Limb (tissue), 2 donors: ENCODE results near the gene CNOT10.
"Not testable (repeated sequence)": the region's sequence is repeated elsewhere in the genome, so short reads cannot be mapped to it uniquely, and the experiment has no call there.

Experiments
- DNase-seq, 2 donors: peaks; one replicate each; pipeline ENCODE4 v3.0.0-alpha.2; 2016; ENCODE audit errors: extremely low spot score in 2 of 2

Gene CNOT10

DNA sequence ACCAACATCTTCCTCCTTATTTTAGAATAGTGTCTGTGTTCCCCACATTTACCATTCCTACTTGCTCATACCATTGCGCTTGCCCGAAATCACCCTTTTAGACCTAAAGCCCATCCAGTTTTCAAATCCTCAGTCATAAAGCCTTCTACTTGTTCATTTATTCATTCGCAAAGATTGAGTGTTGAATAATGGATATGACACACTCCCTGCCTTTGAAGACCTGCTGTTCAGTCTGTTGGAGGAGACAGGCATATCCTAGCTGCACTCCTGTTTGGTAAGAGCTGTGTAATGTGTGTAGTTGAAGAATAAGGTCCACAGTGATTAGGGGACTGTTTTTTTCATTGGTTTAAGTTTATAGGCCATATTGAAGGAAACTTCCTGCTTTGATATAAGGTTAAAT lies 1.7 kb downstream of the CNOT10 start:
- no peak for DNase-seq

DNA sequence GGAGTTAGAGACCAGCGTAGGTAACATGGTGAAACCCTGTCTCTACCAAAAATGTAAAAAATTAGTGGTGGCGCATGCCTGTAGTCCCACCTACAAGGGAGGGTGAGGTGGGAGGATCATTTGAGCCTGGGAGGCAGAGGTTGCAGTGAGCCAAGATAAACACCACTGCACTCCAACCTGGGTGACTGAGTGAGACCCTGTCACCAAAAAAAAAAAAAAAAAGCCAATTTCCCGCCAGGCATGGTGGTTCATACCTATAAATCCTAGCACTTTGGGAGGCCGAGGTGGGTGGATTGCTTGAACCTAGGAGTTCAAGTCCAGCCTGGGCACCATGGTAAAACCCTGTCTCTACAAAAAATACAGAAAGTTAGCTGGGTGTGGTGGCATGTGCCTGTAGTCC lies 6.9 kb downstream of the CNOT10 start:
- no peak for DNase-seq

DNA sequence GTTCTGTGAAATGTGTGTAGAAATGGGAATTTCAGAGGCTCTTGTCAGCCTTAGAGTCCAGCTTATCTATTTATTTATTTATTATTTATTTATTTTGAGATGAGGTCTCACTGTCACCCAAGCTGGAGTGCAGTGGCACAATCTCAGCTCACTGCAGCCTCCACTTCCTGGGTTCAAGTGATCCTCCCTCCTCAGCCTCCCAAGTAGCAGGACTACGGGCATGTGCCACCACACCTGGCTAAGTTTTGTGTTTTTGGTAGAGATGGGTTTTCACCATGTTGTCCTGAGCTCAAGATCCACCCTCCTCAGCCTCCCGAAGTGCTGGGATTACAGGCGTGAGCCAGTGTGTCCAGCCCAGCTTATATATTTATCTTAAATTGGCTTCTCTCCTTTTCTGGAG lies 11.5 kb downstream of the CNOT10 start:
- DNase-seq, result no peak

DNA sequence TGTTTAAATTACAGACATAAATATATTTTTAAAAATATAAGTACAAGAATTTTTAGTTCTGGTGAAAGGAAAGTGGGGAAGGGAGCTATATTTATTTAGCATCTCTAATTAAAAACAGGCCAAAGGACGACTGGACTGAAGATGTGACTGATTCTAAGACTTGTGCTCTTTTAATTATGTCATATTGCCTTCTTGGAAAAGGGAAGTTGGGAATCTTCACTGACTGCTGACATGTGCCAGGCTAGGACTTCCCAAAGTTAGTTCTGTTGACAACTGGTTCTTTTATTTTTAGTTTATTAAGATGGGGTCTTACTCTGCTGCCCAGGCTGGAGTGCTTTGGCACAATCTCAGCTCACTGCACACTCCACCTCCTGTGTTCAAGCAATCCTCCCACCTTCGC lies 13.5 kb downstream of the CNOT10 start:
- no peak for DNase-seq

DNA sequence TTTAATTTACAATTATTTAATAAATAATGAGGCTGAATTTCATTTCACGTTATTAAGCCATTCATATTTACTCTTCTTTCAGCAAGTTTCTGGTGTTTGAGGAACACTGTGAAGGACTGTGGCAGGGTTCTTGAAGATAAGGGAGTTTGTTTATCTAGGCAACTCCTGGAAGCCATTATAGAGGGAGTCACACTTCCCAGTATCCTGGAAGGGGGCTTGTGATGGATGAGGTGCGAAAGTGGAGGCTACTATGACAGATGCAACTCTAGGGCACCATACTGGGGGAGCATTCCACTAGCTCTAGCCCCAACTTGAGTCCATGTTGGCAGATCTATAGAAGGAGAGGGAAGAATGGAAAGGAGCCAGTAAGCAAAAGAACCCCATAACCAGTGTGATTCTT lies 14.4 kb downstream of the CNOT10 start:
- no peak for DNase-seq

DNA sequence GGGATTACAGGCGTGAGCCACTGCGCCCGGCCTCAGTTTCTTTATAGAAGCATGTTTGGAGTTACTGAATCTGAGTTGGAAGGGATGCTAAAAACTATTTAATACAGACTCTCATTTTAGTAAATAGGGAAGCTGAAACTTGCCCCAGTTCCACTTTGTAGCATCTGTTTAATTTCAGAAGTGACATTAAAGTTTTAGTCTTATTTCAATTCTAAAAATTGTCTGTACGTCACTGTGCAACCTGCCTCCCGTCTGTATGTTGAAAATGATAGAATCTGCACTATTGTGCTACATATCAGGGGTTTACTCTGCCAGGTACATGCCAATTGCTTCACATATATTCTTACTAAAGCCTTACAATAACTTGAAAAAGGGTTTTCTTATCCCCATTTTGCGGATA lies 15.3 kb downstream of the CNOT10 start:
- DNase-seq, result no peak

DNA sequence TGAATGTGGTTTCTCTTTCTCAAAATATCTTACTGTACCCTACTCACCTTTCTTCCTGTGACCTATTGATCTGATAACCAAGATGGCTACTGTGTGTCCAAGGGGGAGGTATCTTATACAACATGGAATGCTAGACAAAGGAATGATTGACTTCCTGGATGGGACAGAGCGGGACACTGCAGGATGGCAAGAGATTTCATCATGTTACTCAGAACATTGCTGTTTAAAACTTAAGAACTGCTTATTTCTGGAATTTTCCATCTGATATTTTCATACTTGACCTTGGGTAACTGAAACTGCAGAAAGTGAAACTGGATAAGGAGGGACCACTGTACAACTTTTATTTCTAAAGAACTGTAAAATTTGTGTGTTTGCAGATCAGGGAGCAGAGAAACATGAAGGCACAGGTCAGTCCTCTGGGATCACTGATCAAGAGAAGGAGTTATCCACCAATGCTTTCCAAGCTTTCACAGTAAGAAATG lies 18.5 kb downstream of the CNOT10 start:
- no peak for DNase-seq

DNA sequence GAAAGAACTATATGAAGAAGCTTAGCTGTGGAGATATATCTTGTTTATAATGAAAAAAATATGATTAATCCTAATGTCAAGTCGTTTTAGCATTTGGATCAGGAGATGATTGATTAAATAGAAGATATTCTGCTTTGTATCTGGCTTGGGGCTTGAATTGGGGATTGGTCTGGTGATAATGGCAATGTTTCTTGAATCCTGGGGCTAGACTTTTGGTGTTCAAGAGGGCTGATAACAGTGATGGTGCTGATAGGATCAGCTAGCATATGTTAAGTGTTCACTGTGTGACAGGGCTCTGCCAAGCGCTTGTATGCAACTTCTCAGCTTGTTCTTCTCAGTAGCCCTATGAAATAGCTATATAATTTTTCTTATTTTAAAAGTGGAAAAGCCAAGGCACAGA lies 20.2 kb downstream of the CNOT10 start:
- DNase-seq, result no peak

DNA sequence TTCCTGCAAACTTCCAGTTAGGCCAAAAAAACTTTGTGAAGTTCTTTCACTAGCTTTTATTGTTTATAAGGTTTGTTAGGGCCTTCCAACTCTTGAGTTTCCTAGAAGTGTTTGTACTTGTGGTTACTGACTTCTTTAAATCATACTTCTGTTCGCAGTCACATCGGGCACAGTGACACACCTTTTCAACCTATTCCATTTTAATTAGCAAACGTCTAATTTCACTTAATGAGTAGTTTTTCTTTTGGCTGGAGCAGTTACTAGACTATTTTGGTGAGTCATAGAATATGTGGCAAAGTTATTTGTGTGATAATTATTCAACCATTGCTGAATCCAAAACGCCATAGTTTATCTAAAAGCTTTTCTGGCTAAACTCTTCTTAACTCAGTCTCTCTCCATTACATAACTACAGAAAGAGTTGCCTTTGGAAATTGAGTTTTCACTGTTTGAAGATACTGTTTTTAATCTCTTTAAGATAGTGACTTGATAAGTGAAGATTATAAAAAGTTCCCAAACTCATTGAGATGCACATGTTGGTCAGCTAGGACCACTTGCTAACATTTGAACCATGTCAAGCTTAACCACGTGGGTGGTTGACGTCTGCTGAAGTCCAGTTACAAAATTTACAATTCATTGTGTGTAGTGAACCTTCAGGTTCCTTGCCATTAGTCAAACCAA lies 21.5 kb downstream of the CNOT10 start:
- DNase-seq, result no peak

DNA sequence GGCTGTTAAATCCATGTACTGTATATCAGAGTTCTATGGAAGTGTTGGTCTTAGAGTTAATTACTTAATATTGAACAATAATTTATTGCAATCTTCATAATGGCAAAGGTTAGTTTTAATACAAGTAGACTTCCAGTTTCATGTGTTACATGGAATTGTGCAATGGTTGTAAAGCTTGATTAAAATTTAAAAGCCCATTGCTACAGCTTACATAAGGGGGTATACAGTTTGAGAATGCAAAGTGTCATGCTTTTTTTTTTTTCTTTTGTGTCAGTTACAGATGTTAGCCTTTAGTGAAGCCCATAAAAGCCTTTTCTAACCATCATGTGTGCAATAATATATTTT lies 22.0 kb downstream of the CNOT10 start:
- no peak for DNase-seq

DNA sequence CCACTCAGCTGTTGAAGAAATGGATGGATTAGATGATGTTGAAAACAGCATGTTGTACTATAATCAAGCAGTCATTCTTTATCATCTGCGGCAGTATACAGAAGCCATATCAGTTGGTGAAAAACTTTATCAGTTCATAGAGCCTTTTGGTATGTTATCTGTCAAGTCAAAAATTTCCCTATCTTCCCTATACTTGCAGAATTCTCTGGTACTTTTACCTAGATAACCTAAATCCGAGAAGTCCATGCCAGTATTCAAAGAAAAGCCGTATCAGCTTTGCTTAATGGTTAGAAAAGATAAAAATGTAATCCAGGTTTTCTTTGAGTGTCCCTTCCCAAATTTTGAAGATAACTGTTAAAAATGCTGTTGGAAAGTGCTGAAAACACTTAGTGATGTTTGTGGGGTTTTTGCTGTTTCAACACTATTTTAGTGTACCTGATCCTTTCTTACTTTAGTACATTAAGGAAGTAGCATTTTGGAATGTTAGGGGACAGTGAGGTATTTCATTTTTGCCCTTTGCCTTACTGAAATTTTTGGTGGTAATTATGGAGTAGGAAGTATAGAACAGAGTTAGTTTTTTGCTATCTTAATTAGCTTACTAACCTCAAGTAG lies 23.8 kb downstream of the CNOT10 start:
- DNase-seq, result no peak

DNA sequence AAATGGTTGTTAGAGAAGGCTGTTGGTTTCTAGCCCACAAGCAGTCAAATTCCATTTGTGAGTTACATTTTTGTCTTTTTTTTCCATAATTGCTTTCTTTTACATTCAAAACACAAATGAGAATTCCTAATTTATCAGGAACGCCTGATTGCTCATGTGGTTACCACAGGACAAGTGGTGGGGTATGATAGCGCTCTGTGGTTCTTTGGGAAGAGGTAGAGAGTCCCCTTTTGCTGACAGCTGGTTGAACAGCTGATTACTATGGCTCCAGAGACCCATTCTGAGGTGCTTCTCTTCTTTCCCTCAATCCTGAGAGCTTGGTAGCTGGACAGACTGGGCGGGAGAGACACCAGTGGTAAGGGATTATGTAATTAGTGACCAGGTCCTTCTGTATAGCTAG lies 24.4 kb downstream of the CNOT10 start:
- DNase-seq, result no peak

DNA sequence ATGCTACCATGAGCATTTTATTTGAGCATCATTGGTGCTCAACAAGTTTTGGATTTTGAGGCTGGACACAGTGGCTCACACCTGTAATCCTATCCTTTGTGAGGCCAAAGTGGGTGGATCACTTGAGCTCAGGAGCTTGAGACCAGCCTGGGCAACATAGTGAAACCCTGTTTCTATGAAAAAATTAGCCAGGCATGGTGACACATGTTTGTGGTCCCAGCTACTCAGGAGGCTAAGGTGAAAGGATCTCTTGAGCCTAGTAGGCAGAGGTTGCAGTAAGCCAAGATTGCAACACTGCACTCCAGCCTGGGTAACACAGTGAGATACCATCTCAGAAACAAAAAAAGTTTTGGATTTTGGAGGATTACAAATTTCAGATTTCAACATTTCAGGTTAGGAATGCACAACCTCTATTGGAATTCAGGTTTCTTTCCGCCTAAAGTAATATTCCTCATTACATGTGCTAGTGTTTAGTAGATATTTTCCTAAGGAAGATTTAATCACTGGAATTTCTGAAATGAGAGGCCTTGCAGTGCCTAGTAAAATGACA lies 27.6 kb downstream of the CNOT10 start:
- no peak for DNase-seq

DNA sequence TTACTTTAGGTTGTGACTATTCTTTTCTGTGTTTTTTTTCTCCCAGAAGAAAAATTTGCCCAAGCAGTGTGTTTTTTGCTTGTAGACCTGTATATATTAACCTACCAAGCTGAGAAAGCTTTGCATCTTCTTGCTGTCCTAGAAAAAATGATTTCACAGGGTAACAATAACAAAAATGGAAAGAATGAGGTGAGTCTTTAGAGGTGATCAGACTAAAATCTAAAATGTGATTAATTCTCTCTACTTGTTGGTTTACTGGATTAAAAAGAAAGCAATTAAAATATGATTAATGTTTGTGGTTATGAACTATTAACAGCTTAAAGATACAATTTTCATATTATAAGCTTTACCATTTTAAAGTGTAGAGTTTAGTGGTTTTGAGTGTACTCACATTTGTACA lies 28.2 kb downstream of the CNOT10 start:
- no peak for DNase-seq

DNA sequence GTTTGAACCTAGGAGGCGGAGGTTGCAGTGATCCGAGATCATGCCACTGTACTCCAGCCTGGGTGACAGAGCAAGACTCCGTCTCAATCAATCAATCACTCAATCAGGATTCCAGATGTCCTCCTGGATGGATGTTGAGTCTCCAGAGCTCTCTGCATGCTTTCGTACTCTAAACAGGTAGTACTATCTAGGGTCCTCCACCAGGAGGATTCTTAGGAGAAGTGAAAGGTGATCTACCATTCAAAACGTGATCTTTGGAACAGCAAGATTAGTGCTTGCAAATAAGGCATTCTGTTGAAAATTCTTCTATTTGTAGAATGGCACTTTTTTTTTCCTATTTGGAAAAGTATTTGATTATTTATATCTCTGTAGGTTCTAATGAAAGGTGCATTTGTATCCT lies 34.3 kb downstream of the CNOT10 start:
- DNase-seq, result no peak

DNA sequence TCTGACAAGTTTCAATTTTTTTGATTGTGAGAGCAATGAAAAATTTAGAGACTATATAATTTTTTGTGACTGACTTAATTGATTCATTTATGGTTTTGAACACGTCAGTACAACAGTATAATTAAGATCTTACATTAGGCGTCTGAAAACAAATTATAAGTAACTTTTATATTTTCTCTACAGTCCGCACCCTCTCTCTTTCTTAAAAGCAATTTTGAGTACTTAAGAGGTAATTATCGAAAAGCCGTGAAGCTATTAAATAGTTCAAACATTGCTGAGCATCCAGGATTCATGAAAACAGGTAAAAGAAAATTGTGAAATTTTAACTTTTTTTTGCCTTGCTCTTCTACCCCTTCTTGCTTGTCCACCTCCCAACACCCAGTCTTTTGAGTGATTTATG lies 34.9 kb downstream of the CNOT10 start:
- no peak for DNase-seq

DNA sequence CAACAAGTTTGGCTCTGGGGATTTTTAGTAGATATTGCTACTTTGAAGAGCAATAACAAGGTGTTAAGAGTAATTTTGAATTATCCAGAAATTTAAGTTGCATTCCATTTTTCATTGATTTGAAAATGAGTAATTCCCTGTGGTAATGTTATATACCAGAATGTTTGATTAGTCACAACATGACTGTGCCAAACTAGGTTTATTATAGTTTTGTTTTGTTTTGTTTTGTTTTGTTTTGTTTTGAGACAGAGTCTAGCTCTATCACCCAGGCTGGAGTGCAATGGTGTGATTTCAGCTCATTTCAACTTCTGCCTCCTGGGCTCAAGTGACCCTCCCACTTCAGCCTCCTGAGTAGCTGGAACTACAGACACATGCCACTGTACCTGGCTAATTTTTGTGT lies 40.7 kb downstream of the CNOT10 start:
- DNase-seq, result no peak

DNA sequence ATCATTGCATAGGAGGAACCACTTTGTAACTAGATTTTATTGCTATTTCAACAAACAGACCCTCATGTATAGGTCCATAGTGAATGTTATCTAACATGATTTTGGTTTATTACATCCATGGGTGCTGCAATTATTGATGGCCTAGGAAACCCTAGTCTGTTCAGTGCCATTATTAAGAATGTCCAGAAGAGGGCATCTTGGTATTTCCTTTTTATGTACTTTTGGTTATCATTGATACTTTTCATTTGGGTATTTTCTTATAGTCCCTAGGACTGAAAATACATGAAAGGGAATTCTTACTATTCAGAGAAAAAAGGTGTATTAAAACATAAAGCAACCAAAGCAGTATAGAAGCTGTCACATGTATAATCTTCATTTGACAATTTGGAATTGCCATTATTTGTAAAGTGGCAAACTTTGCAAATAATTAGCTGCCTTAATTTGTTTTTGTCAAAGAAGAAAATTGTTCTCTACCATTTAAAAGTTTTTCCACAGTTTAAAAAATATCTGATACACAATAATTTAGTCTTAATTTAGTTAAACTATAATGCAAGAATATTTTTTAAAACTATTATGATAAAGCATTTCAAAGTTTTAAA lies 48.7 kb downstream of the CNOT10 start:
- peak in 1 of 2 donors; percentile 41 for DNase-seq

DNA sequence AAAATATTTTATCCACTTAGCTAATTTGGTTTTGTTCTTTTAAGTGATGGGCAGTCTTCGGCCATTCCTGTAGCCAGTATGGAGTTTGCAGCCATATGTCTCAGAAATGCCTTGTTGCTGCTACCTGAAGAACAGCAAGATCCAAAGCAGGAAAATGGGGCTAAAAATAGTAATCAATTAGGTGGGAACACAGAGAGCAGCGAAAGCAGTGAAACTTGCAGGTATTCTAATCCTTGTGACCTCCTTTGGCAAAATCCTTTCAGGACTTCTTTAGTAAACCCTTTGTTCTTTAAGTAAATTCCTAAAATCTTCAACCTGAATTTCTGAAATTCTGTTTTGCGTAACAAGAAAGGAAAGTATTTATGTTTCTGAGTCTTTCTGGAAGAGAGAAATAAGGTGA lies 49.8 kb downstream of the CNOT10 start:
- DNase-seq, result no peak

DNA sequence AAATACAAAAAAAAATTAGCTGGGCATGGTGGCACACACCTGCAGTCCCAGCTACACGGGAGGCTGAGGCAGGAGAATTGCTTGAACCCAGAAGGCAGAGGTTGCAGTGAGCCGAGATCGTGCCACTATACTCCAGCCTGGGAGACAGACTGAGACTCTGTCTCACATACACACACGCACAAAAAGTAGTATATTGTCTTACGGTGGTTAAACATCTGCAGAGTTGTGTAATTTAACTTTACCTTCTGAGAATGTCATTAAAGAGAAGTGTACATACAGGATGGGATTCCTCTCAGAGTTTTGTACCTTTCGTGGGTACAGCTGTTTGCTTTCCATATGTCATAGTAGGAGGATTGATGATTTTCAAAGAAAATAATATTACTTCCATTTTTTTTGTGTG lies 58.5 kb downstream of the CNOT10 start:
- not testable (repeated sequence) for DNase-seq

DNA sequence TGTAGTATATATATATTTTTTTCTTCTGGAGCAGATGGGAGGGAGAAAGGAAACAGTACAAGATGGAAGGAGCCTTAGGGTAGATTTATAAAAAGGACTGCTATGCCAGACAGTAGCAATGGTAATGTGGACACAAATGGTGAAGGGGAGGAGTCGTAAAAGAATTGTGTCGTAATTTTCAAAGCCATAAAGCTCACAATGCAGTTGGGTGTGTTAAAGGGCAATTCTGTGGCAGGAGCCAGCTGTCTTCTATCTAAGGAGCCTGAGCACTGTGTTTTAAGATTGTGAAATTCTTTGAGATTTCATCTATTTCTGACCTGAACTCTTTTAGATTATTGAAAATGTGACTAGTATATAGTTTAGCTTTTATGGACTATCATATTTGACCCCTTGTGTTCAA lies 58.9 kb downstream of the CNOT10 start:
- no peak for DNase-seq

DNA sequence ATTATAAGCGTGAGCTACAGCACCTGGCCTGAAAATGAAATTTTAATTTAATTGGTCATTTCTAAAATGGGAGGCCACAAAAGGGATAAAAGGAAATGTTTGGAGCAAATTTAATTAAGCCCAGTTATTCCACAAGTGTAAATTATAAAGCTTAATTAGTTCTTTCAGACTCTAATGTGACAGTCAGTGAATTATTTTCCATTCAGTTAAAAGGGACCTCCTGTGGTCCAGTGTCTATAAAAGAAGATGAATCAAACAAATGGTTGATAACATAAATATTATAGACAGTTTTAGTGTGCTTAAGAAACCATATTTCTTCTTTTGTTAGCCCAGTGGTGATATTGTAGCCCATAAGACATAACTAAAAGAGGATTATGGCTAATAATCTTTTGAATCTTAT lies 66.4 kb downstream of the CNOT10 start:
- no peak for DNase-seq

DNA sequence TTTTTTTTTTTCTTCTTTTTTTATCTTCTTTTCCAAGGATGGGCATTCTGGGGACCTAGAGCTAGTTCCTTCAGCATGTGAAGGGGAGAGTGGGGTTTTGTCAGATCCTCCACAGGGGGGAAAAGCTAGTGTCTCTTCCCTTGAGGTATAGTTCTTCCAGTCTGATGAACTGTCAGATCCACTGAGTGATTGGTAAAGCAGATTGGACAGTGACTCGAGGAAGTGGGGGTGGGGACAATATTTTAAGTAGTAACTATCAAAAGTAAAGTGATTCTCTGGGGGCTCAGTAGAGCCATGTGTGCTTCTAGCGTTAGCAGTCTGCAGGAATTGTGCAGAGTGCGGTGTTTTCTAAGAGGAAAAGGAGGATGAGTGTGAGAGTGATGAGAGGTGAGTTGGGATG lies 70.8 kb downstream of the CNOT10 start:
- no peak for DNase-seq
